Renal cortex interstitium (tissue), 11 donors: ENCODE measurements around the gene FOXP1. TPM values are rescaled to one million over a fixed set of nuclear protein-coding genes. Genes with fewer than 3 reads are reported as not detected.

Experiments
- DNase-seq, 11 donors: peaks; one replicate each; pipeline ENCODE4 v3.0.0-alpha.2; 2013; ENCODE audit warnings: low read depth in 9 of 11, low spot score in 4 of 11; ENCODE audit errors: extremely low read depth in 1 of 11
- polyA plus RNA-seq, 3 donors: library from polyadenylated mRNA; unstranded; fragments of 120-200 nt; gene quantifications; one replicate each; pipeline ENCODE4 v1.2.1, GENCODE V29; 2013; ENCODE audit not compliant: insufficient read length in 3 of 3

Gene FOXP1
- polyA plus RNA-seq, 3 donors = 36.8 to 51.7 (median 40.1) TPM

DNA sequence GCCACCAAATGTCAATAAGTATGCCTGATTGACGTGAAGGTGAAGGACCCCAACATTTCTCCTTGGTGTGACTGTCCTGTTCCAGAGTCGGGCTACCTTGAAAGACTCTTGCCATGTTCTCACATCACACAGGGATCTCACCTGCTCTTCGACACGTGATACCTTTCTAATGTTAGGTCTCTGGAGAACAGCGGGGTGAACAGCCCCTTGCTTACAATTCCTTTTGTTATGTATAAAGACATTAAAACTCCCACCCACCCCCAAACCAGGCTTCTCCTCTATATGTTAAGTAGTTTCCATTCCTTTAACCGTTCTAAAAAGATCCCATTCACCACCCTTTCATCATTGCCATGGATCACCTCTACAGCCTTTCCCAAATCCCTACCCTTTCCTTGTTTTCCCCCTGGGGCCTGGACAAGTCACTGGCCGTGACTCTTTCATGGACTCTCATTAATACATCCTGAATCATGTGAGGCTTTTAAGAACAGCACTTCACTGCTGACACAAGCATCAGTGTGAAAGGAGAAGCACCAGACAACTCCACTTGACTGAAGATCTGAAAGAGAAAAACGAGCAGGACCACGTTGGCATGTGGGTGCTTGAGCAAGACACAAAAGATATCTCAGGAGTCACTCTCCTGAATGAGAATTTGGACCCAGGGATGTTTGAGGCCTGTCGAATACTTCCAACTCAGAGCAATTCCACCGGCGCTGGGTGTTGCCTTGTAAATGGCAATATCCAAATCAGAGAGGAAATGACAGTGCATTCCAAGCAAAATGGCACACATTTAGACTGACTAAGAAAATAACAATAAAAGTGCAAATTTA is 115.0 kb downstream of the FOXP1 start:
- DNase-seq = no peak

DNA sequence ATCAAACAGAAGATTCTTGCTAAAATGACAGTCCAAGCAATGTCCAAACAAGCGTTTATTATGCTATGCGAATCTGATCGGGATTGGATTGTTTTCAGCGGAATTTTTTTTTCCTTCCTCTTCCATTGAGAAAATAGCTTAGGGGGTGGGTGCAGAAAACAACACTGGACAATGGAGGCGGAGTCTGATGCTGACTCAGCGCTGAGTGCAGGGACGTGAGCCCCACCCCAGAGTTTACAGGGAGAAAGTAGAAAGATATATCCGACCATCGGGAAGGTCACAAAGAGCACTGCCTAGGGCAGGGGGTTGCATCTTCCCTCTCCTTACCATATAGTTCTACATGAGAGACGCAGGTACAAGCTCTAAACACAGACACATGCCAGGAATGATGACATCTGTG is 117.0 kb downstream of the FOXP1 start:
- DNase-seq = no peak

DNA sequence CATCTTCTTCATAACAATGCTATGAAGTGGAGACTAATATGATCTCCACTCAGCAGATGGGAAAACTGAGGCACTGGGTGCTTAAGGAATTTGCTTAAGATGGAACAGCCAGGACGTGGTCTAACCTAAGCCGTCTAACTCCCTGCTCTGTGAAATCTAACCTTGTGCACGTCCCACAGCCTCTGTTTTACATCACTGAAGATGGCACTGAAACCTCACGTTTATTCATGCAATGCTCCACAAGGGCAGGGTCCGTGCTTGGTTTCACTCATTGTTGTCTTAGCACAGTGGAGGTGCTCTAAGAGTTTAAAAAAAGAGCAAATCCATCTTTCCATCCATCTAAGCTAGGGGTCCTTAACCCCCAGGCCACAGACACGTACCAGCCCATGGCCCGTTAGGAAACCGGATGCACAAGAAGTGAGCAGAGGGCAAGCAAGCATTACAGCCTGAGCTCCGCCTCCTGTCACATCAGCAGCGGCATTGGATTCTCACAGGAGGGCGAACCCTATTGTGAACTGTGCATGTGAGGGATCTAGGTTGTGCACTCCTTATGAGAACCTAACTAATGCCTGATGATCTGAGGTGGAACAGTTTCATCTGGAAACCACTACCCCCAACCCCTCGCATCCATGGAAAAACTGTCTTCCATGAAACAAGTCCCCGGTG is 118.0 kb downstream of the FOXP1 start:
- DNase-seq = no peak

DNA sequence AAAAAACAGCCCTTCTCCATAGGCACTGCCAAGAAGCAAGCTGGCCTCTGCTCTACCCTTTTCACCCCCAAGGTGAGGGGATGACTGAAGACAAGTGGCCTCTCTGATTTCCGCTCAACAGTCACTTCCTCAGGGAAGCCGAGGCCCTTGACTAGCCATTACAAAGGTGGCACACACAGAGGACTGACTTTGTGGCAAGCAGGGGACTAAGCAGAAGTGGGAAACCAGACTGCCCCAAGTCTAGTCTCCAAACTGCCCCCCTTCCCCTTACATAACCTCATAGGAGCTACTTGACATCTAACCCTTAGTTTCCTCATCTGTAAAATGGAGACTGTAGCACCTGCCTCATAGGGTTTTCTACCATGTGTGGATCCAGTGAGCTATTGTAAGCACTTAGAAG is 118.9 kb downstream of the FOXP1 start:
- DNase-seq = no peak

DNA sequence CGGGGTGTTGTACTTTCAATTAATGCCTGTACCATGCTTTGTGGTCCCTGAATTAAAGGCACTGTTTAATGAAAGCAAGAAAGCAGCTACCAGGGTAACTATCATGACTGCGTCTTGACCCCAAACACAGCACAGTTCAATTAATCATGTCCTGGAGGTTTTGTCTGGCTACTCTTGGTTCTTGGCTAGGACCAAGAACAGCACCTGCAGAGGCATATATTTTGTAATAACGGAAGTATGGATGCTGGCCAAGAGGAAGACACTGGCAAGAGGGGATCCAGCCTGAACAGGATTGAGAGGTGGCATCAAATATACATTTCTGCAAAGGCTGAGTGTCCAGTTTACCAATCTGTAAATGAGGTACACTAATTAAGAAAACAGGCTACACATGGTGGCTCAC is 119.9 kb downstream of the FOXP1 start:
- DNase-seq = no peak

DNA sequence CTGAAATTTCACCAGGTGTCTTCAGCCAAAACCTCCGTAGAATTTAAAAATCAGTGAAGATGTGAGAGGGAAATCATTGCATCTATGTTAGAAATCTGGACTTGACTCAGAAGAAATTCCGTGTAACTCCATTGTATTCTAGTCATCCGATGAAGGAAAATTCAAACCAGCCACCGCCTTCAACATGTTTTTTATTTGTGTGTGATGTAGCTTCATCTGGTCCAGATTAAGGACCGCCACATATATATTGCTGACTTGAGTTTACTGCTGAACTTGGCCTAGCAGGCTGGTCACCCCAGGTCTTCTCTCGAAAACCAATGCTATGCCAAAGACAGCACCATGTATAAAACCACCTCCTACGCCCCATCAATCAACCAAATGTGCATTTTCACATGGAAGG is 120.9 kb downstream of the FOXP1 start:
- DNase-seq = no peak

DNA sequence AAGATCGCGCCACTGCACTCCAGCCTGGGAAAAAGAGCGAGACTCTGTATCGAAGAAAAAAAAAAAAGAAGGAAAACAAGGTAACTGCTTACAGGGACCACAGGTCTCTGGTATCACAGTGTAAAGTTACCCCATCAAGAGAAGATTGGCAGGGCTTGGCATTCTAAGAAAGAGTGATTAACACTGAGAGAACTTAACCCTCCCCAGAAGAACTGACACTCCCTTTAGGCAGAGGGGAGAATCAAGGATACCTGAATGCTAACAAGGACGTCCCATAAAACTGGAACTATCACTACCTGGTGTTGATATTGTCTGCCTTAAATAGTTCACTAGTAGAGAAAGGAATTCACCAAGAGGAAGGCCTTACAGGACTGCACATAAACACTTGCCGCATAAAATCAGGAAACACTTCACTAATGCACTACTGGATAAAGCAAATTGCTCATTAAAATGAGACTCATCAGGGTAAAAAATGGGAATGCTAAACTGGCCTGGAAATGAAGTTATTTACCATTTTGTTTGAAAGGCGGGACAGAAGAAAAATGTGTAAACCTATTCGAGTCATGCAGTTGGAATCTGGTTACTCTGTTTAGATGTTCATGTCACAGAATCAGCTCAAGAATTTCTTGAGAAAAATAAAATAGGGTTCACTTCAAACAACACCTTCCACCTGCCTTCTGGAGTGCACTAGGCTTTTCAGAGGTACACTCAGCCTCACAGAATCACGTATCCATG is 121.6 kb downstream of the FOXP1 start:
- DNase-seq = no peak

DNA sequence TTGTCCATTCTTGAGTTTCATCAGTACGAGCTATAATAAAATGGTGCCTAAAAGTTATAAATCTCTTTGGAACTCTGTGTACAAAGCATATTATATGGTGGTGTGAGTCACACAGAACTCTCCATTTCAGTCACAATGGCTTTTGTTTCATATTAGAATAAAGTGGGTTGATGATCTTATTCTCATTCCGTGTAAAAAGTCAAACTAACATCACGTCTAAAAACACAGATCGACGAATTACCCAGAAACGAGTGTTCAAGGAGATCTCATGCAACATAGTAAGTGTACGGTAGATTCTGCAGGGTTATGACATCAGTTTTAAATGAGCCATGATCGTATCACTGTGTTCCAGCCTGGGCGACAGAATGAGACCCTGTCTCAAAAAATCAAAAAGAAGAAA is 122.4 kb downstream of the FOXP1 start:
- no peak for DNase-seq

DNA sequence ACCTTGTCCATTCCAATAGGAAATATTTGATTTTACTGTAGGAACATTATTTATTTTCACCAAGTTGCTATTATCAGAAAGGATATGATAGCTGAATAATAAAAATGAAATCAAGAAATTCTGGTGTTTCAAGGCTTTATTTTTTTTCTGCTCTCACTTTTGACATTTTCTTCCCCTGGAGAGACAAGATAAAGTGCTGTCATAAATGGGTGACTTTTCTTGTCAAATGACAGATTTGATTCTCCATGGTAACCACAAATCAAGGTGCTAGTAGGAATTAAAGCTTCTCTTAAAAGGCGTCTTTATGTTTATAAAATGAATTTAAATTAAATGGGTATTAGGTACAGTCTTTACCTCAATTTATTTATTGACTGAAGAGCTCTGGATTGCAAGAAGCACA is 124.6 kb downstream of the FOXP1 start:
- no peak for DNase-seq

DNA sequence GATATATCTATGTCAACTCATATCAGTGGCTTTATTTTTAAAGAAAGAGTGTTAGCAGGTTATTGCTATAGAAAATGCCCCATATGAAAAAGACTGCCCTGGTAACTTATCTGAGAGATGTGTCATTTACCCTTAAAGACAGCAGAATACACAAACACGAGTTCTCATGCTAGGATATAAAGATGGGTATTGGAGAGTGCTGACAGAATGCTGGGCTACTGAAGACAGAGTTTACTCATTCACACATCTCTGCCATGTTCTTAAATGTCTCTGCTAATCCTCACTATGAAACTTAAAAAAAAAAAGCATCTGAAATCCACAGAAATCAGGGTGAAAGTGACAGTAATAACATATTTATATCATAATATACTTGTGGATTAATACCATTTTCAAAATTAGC is 126.7 kb downstream of the FOXP1 start:
- DNase-seq = no peak

DNA sequence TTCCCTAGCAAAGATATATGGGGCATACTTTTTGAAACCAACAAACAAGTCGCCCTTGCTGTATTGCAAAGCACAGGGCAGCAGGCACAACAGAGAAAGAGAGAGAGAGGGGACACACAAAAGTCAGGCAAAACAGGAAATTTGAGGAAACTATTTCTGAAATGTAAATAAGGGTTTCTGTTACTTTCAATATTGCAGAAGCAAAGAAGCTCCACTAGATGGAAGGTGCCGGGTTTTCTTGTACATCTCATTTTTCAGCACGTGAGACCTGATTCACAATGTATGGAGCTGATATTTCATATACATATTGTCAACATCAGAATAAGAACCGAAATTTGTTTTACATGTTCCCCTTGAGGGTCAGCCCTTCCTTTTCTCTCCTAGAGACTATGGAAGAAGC is 127.4 kb downstream of the FOXP1 start:
- DNase-seq = no peak

DNA sequence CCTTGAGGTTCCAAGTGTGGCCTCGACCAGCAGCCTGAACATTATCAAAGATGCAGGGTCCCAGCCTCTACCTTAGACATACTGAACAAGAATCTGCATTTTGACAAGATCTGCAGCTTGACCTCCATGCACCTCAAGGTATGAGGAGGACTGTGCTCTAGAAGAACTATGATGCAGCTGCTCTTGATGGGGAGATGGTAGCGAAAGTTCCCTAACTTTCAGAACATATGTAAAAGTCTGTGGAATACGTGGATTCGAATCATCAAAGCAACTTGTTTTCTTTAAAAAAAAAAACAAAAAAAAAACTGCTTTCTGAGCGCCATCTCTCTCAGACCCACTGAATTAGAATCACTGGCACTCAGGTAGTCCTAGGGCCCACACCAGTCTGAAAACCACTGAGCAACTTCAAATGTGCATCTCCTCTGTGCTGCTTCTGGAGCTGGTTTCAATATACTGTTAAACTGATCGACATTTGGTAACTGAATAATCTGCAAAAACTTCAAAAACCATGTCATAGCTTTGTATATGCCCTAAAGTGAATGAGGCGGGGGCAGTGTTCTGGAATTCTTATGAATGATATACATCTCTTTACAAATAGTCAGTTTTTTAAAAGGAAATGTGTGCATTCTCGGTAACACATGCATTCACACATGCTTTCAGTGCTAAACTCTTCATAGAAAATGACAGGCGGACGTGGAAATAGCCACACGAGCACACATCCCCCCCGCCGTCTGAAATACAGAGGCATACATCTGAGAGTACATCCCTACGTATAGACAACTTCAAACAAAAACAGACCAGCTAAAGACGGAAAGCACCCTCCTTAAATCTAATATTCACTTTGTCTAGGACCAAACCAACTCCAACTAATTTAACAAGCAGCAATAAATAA is 128.8 kb downstream of the FOXP1 start:
- DNase-seq = no peak

DNA sequence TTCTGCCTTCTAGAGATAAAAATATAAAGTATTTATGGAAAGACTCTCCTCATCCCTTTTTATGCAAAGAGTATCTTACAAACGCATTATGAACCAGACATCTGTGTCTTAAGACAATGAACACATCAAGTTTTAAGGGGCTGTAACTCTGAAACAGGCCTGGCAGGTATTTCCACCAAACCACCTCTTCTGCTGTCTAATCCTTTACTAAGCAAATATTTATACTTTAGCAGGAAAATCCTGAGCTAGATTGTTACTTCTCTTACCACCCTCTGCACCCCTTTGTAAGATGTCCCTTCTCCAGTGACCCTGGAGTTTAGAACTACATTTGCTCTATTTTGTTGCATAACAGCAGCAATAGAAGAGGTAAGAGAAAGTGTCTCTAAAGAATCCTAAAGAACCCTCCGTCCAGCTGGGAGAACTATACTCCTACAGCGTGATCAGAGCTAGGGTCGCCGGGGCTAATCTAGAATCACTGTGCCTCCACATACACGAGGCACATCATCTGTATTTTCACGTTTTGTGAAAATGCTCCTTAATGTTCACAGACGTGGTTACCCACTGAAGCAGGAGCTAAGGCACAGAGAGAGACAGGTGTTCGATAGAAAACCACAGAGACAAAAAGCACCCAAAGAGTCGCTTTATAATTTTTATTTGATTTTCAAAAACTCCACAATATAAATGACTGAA is 129.6 kb downstream of the FOXP1 start:
- DNase-seq = no peak

DNA sequence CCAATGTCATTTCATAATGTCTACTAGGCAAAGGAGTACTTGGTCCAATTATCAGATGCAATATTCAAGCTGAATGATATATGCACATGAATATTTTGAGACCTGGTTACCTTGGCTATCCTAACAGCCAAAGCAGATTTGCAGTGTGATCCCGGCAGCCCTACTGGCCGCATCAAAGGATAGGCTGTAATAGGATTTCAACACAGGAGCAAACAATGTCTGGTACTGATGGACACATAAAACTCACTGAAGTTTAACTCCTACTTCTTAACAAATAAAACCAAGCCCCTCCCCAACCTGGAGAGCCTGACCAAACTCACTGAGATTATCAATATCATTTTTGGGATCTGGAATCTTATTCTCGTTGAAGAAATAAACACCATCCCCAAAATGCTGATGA is 130.2 kb downstream of the FOXP1 start:
- DNase-seq = no peak

DNA sequence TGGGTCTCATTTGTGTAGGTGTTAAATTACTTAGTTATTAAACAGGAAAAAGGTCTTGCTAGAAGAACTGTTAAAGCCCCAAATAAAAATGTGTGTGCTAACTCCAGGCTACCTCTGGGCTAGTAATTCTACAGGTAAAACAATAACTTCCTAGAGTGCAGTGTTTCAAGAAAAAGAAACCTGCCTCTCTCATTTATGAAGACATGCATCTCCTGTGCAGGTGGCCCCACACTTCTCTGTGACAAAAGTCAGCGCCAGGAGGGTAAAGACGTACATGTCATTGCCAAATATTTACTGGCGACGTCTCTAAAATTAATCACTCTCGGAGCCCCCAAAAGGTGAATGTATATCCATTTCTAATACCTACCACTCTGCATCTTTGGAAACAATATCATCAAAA is 131.7 kb downstream of the FOXP1 start:
- no peak for DNase-seq

DNA sequence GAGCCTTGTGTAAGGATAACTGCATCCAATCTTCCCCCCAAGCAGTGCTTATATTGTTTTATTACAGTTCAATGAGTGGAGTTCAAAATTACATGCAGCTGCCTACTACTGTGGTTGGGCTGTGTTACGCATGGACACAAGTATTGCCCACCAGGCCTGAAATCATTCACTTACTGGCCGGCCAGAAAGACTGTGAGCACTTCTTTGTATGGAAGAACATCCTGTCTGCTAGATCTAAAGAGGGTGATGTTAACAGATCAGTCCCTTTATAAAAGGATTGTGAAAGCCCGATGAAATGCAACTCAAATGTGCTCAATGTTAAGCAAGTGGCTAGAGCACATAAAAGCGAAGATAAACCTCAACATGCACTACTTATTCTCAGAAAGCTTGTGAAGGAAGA is 132.5 kb downstream of the FOXP1 start:
- DNase-seq = no peak

DNA sequence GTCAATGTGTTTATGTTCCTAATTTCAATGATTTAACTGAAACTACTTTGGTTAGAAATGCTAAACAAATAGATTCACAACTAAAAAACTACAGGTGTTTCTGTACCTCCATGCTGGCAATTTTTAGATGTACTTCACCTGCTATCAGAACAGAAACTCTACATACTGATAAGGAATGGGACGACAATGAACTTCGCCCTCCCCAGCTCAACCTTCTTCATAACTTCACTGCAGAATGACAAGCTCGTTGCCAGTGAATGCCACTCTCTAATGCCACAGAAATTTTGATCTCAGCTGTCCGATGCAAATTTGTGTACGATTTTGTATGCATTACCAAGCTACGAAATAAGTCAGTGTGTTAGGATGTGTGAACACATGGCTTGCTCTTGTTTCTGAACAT is 133.4 kb downstream of the FOXP1 start:
- DNase-seq = no peak

DNA sequence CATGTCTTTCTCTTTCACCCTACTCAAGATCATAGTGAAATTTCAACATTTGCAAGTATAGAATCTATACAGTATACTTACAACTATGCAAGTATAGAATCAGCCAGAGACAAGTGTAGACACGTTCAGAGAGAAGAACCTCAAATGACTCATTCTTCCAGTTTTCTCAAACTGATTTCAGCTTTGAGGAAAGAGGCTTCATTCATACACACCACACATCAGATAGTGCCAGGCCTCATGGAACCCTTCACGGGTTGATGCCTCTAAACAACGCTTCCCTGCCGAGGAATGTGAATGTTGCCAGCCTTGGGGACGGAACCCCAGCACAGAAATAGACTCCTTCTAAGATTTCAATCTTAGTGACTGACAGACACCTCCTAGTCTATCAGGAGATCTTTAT is 135.7 kb downstream of the FOXP1 start:
- no peak for DNase-seq

DNA sequence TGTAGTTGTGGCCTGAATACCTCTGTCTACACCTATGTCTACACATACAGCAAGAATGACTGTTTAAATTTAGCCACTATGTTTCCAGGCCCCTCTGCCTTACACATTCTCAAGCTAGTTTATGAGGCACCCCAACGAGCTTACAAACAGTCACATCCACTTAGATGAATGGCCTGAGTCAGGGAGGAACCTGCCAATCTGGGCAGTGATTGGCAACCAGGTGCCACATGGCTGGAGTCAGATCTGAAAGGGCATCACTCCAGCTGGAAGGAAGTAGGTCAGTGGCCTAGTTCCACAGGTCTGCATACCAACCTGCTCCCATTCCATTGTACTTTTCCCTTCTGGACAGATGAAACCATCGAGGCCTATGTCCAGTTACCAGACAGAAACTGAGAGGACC is 136.3 kb downstream of the FOXP1 start:
- DNase-seq = no peak
